Fibroblast of lung (primary cell): ENCODE results near the gene ZDHHC3.

Experiments used
- EZH2 ChIP-seq: IDR thresholded peaks from 2 replicates; pipeline ENCODE4 v1.5.1; 2012; ENCODE audit warnings: low read length, control low read depth, mild to moderate bottlenecking; ENCODE audit errors: missing control alignments
- TF ChIP-seq, protein P1 (sequence below), 2 donors: IDR thresholded peaks in 1 of 2; conservative IDR thresholded peaks in 1 of 2; 1 replicate in 1 of 2; 2 replicates in 1 of 2; pipeline ENCODE4 v1.5.1; 2011 to 2012; ENCODE audit warnings: low read length in 2 of 2, control low read depth in 1 of 2, inconsistent platforms in 1 of 2, low read depth in 1 of 2, mild to moderate bottlenecking in 1 of 2

DNA sequence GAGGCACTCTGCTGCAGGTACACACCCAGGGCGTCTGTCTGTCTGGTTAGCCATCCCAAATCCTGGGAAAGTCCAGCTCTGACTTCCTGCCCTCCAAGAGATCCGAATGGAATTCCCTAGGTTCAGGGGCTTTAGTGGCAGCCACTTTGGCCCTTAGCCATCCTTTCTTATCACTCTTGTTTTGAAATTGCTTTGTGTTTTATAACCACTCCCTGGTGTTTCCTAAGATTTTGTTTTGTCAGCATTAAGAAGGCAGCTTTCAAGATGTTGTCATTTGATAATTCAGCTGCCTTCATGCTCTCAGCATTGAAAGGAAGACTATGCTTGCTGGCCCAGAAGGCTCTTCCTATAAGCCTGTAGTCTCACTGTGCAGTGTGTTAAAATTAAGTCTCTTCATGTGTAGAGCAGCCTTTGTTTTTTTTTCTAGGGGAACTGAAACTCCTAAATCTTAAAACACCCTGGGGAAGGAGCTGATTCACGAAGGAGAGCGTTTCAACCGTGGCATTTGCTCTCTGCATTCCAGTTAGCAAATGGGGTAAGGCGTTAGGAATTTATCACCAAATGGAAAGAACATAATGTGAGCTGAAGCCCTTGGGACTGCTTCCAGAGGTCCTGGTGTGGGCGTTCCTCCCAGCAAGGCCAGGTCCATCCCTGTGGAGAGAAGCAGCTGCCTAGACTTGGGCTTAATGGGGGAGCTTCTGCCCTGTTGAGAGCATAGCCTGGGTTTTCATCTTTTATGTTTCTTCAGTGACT is 36.0 kb upstream of the ZDHHC3 start:
- TF ChIP-seq, protein P1, sequence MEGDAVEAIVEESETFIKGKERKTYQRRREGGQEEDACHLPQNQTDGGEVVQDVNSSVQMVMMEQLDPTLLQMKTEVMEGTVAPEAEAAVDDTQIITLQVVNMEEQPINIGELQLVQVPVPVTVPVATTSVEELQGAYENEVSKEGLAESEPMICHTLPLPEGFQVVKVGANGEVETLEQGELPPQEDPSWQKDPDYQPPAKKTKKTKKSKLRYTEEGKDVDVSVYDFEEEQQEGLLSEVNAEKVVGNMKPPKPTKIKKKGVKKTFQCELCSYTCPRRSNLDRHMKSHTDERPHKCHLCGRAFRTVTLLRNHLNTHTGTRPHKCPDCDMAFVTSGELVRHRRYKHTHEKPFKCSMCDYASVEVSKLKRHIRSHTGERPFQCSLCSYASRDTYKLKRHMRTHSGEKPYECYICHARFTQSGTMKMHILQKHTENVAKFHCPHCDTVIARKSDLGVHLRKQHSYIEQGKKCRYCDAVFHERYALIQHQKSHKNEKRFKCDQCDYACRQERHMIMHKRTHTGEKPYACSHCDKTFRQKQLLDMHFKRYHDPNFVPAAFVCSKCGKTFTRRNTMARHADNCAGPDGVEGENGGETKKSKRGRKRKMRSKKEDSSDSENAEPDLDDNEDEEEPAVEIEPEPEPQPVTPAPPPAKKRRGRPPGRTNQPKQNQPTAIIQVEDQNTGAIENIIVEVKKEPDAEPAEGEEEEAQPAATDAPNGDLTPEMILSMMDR (conservative IDR thresholded peaks at IDR 0.05 in 1 of 2, IDR thresholded peaks at IDR 0.05 in 1 of 2; ENCODE audit: low read depth in 1 of 2, low read length in 2 of 2) = no peak
- TF ChIP-seq EZH2 = no peak
